ENCODE data around the gene TCFL5.

GRCh38 chr20:62820208-62820961 is 41.2 kb downstream of the TCFL5 start:
- no peak for TF ChIP-seq YY1 (IDR thresholded peaks at IDR 0.05; ENCODE audit: insufficient read depth, insufficient read length)
- no peak for TF ChIP-seq SUZ12 (IDR thresholded peaks at IDR 0.05; ENCODE audit: extremely low read depth, insufficient read depth, insufficient read length)
